Uterus (tissue), 2 donors: Measurements from ENCODE around the gene ADCY3.

ENCODE experiments used
- POLR2A ChIP-seq, 2 donors: fragments of 450-650 bp; IDR thresholded peaks; one replicate each; pipeline ENCODE4 v1.6.1; 2016; ENCODE audit warnings: antibody characterized with exemption in 2 of 2, mild to moderate bottlenecking in 1 of 2, moderate library complexity in 1 of 2
- TF ChIP-seq, protein P1 (sequence below), 4 experiments: fragments of 200-600 bp in 2 of 4; fragments of 450-650 bp in 2 of 4; sonication (generic) in 2 of 4; IDR thresholded peaks; one replicate each; pipeline ENCODE4 v1.5.1; 2016 to 2019; ENCODE audit warnings: antibody characterized with exemption in 4 of 4, mild to moderate bottlenecking in 2 of 4, moderate library complexity in 1 of 4

DNA sequence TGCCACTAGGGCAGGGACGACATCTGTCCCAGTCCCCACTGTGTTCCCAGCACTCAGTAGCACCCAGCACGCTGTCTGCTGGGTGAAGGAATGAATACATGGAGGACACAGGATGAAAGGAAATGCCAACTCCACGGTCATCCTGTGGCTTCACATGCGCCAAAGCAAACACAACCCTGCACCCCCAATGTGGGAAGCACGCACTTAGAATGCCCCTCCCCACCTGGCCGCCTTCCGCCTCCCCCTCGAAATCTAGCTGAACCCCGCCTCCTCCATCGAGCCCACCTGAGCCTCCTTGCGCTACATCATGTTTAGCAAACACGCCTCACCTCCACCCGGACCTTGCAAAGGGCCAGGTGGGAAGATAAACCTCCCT, 33.9 kb downstream of the ADCY3 start:
- no peak for TF ChIP-seq POLR2A (IDR thresholded peaks at IDR 0.05)
- TF ChIP-seq, protein P1, sequence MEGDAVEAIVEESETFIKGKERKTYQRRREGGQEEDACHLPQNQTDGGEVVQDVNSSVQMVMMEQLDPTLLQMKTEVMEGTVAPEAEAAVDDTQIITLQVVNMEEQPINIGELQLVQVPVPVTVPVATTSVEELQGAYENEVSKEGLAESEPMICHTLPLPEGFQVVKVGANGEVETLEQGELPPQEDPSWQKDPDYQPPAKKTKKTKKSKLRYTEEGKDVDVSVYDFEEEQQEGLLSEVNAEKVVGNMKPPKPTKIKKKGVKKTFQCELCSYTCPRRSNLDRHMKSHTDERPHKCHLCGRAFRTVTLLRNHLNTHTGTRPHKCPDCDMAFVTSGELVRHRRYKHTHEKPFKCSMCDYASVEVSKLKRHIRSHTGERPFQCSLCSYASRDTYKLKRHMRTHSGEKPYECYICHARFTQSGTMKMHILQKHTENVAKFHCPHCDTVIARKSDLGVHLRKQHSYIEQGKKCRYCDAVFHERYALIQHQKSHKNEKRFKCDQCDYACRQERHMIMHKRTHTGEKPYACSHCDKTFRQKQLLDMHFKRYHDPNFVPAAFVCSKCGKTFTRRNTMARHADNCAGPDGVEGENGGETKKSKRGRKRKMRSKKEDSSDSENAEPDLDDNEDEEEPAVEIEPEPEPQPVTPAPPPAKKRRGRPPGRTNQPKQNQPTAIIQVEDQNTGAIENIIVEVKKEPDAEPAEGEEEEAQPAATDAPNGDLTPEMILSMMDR (IDR thresholded peaks at IDR 0.05): no peak
